HAP-1 (cell line): ENCODE results near the gene EVC2.

Experiments used
- DNase-seq, 2 experiments: peaks; one replicate each; pipeline ENCODE4 v3.0.0-alpha.2; 2016 to 2020; ENCODE audit warnings: low spot score in 2 of 2
- H3K27me3 ChIP-seq: fragments of 250-450 bp; sonication (Bioruptor Pico); 2 replicates; pipeline ENCODE4 v1.5.1; 2020; ENCODE audit warnings: low read depth, mild to moderate bottlenecking, moderate library complexity
- H3K36me3 ChIP-seq: fragments of 250-450 bp; sonication (Bioruptor Pico); replicated peaks from 2 replicates; pipeline ENCODE4 v1.5.1; 2020; ENCODE audit warnings: mild to moderate bottlenecking
- H3K4me1 ChIP-seq: fragments of 250-450 bp; sonication (Bioruptor Pico); 2 replicates; pipeline ENCODE4 v1.5.1; 2020; ENCODE audit warnings: mild to moderate bottlenecking
- H3K4me3 ChIP-seq: fragments of 250-450 bp; sonication (Bioruptor Pico); 2 replicates; pipeline ENCODE4 v1.5.1; 2020; ENCODE audit warnings: mild to moderate bottlenecking, moderate library complexity
- H3K9me3 ChIP-seq: fragments of 250-450 bp; sonication (Bioruptor Pico); 2 replicates; pipeline ENCODE4 v1.5.1; 2020; ENCODE audit warnings: mild to moderate bottlenecking, moderate library complexity
- in situ Hi-C: fragments of 300-500 bp; cut with MboI; formaldehyde crosslinking; loops from 3 replicates; pipeline ENCODE4 v1.14.3; 2020; ENCODE audit warnings: low sequenced_read_pairs, inconsistent platforms, mixed read lengths

The EVC2 gene

DNA sequence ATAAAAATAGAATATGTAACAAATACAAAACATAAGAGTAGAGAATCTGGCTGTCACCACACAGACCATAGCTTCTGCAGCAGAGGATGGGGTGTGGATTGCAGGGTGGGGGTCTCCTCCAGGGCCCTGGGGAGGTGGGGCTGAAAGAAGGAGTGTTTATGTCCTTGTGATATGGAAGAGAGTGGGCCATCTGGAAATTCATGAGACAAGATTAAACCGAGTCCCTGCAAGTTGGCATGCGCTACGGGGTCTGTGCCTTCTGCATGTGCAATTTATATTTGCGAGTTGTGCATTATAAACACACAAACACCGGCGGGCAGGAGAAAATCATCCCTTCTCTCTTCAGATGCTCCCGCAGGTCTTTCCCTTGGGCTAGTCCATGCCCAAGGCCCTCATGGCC lies 145.9 kb downstream of the EVC2 start:
- Histone ChIP-seq H3K4me1 (no peaks in the 10 kb centered on the region), H3K9me3 (no peaks in the 10 kb centered on the region), H3K4me3 (no peak overlapping the region), H3K27me3 (no peaks in the 10 kb centered on the region), H3K36me3 (no peaks in the 10 kb centered on the region)
- in situ Hi-C loops = no loop called here
- DNase-seq = no peak

DNA sequence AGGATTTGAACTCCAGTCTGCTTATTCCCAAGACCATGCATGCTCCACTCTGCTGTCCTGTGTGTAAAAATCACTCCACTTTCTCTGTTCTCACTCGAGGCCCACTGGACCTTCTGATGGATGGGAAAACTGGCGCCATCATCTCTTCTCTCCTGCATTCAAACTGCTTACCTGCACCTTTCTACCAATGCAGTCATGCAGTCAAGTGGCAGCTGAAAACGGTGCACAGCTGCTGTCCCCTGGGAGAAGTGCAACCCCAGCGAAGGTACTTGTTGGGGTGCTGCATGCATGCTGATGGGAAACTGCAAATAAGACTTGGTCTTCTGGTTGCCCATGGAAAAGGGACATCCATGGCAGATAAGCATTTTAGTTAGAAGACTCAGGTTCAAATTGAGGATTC lies 147.1 kb downstream of the EVC2 start:
- Histone ChIP-seq H3K27me3 (no peaks in the 10 kb centered on the region; the same call in 1 of the 2 replicates), H3K9me3 (no peaks in the 10 kb centered on the region), H3K4me3 (no peak overlapping the region), H3K36me3 (no peaks in the 10 kb centered on the region), H3K4me1 (no peaks in the 10 kb centered on the region)
- no peak for DNase-seq
- in situ Hi-C loops = no loop called here

DNA sequence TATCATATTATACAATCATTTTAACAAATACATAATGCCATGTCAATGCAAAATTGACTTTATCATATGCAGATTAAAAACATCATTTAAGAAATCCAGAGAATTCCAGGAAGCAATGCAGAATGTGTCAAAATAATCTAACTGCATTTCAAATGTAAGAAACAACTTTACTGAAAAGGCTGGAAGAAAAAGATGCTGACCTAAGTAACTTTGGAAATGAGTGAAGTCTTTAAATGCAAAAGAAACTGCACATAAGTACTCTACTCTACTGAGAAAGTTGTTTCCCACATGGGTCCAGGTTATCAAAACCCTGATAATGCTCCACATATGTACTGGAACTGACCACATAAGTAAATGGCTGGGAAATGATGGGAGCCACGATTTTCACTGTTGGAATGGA lies 149.9 kb downstream of the EVC2 start:
- Histone ChIP-seq H3K27me3 (no peaks in the 10 kb centered on the region; the same call in 1 of the 2 replicates), H3K4me1 (no peaks in the 10 kb centered on the region), H3K4me3 (no peak overlapping the region), H3K36me3 (no peaks in the 10 kb centered on the region), H3K9me3 (no peaks in the 10 kb centered on the region)
- in situ Hi-C loops = no loop called here
- no peak for DNase-seq

DNA sequence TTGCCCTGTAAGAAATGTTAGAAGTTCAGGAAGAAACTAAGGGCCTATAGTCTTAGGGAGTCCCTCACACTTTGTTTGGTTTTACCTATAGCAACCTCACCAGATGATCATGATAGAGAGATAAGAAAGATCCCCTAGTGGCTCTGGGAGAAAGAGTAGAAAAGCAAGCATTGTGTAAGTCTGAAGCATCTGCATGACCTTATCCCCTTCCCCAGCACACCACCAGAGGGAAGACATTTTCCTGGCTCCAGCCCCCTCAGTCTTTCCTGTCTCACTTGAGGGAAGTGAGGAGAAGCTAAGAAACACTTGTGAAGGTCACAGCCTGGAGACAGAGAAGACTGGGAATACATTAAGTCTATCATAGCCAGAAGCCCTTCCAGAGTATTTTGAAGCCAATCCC lies 154.0 kb downstream of the EVC2 start:
- Histone ChIP-seq H3K36me3 (no peaks in the 10 kb centered on the region), H3K27me3 (no peaks in the 10 kb centered on the region; the same call in 1 of the 2 replicates), H3K9me3 (no peaks in the 10 kb centered on the region), H3K4me3 (no peak overlapping the region), H3K4me1 (no peaks in the 10 kb centered on the region)
- DNase-seq = no peak
- in situ Hi-C loops = no loop called here

DNA sequence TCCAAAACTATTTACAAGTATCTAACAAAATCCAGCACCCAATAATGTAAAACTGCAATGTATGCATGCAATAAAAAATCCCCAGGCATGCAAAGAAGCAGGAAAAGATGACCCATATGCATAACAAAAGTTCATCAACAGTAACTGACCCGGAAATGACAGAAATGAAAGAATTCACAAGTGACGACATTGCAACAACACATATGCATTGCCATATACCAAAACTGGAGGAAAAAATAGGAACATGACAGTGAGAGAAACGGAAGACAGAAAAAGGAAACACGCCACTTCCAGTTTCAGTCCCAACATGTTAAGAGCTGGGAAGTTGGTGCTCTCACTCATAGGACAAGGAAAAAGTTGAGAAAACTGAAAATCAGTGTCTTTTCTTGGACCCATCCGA lies 154.6 kb downstream of the EVC2 start:
- H3K4me1 ChIP-seq = no peaks in the 10 kb centered on the region
- in situ Hi-C loops = no loop called here
- H3K9me3 ChIP-seq = no peaks in the 10 kb centered on the region
- DNase-seq = no peak
- no peaks in the 10 kb centered on the region for H3K36me3 ChIP-seq
- no peak overlapping the region for H3K4me3 ChIP-seq
- no peaks in the 10 kb centered on the region; the same call in 1 of the 2 replicates for H3K27me3 ChIP-seq

DNA sequence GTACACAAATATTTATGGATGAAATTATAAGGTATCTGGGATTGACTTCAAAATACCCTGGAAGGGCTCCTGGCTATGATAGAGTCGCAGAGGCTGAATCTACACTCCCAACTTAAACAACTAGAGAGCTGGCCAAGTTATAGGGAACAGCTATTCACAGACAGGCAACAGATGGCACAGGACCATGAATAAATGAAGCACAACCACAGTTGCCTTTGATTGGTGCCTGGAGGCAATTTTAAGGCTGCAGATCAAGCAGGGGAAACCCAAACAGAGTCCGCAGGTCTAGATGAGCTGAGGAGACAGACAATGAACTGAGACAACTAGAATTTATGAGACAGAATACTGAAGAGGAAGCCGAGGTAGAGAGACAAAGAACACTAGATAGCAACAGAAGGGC lies 155.9 kb downstream of the EVC2 start:
- H3K9me3 ChIP-seq = no peaks in the 10 kb centered on the region
- H3K27me3 ChIP-seq = no peaks in the 10 kb centered on the region; the same call in 1 of the 2 replicates
- H3K4me3 ChIP-seq = no peak overlapping the region
- in situ Hi-C loops = no loop called here
- no peak for DNase-seq
- H3K36me3 ChIP-seq = no peaks in the 10 kb centered on the region
- H3K4me1 ChIP-seq = no peaks in the 10 kb centered on the region

DNA sequence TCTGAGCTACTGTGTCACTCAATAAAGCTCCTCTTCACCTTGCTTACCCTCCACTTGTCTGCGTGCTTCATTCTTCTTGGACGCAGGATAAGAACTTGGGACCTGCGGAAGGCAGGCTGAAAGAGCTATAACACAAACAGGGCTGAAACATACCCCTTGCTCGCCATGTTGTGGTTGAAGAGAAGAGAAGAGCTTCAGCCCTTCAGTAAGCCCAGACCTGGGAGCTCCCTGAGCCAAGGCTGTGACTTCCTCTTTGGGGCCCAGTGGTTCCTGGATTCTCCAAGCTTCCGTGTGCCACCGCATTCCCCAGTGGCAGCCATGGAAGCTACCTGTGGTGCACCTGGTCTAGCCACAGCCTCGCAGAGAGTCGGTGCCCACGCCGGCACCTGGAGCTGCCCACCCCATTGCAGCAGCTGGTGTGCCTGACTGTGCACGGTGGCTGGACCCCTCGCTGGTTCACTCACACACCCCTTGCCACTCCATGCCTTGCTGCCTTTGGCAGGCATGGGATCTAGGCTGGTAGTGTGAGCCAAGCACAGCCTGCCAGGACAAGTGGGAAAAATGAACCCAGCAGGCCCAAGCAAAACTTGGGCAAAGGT lies 160.6 kb downstream of the EVC2 start:
- H3K4me1 ChIP-seq = no peaks in the 10 kb centered on the region
- no peaks in the 10 kb centered on the region; the same call in 1 of the 2 replicates for H3K9me3 ChIP-seq
- DNase-seq = no peak
- no peaks in the 10 kb centered on the region for H3K27me3 ChIP-seq
- H3K36me3 ChIP-seq = no peaks in the 10 kb centered on the region
- in situ Hi-C loops = no loop called here
- no peak overlapping the region for H3K4me3 ChIP-seq

DNA sequence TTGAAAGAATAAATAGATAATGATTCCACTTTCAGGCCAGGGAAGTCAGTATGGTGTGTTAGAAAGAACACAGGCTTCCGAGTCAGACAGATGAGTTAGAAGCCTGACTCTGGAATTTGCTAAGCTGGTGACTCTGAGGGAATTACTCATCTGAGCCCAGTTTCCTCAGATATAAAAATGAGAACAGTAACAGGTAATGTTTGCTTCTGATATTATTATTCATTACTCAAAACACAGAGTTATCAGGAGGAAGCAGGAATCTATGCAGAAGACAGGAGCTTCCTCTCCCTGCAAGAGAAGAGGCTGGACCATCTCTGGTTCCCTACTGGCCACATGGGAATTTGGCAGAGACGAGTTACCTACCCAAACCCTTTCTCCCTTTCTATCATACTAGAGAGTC lies 163.1 kb downstream of the EVC2 start:
- no peaks in the 10 kb centered on the region for H3K4me1 ChIP-seq
- no peaks in the 10 kb centered on the region; the same call in 1 of the 2 replicates for H3K9me3 ChIP-seq
- no peak overlapping the region for H3K4me3 ChIP-seq
- in situ Hi-C loops = no loop called here
- no peak for DNase-seq
- H3K36me3 ChIP-seq = no peaks in the 10 kb centered on the region
- no peaks in the 10 kb centered on the region for H3K27me3 ChIP-seq

DNA sequence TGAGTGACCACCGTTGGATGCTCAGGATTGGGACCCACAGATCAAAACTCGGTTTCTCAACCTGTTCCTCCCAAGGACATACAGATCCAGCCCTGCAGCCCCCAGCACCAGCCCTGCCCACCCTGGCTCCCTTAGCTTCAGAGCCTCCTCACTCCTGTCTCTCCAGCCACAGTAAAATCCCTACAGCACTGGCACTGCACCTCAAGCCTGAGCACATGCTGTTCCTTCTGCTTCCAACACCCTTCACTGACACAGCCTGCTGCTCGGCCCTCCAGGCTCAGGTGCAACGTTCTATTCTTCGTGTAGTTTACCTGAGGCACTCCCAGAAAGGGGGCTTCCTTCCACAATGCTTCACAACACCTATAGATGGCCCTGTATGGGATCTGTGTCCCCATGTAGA lies 163.6 kb downstream of the EVC2 start:
- in situ Hi-C loops = no loop called here

DNA sequence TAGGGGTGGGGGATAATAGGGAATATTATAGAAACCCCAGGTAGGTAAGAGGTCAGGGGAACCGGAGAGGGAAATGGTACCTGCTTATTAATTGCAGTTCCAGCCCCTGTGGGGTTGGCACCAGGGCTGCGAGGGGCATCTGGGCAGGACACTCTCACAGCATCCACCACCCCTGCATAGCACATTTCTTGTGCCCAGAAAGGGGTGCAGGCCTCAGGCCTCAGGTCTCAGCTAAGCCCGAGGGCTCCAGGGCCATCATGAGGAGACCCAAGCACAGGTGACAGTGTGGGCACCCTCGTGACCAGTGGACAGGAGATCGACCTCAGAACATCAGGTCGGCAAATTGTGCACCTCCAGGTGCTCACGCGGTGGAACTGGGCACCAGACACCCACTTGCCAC lies 164.7 kb downstream of the EVC2 start:
- no peaks in the 10 kb centered on the region for H3K4me1 ChIP-seq
- H3K27me3 ChIP-seq = no peaks in the 10 kb centered on the region
- DNase-seq = no peak
- H3K4me3 ChIP-seq = no peak overlapping the region
- no peaks in the 10 kb centered on the region; the same call in 1 of the 2 replicates for H3K9me3 ChIP-seq
- in situ Hi-C loops = no loop called here
- no peaks in the 10 kb centered on the region for H3K36me3 ChIP-seq

More for the DNA sequence above, 163.6 kb downstream of the EVC2 start:
- H3K27me3 ChIP-seq = no peaks in the 10 kb centered on the region
- no peaks in the 10 kb centered on the region for H3K36me3 ChIP-seq
- H3K9me3 ChIP-seq = no peaks in the 10 kb centered on the region; the same call in 1 of the 2 replicates
- no peak overlapping the region for H3K4me3 ChIP-seq
- no peak for DNase-seq
- H3K4me1 ChIP-seq = no peaks in the 10 kb centered on the region

DNA sequence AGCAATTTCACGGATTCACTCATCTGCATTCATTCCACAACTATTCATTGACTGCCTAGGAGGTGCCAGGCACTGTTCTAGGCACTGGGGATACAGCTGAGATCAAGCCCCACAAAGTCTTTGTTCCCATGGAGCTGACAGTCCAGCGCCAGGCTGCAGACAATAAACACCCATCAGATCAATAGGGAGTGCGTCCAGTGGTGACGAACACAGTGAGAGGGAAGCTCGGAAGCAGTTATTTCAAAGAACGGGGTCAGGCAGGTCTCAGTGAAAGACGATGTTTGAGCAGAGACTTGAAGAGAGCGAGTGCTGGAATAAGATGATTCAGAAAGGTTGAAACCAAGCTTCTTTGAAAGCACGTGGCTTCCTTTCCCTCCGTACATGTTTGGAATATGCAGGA lies 167.2 kb downstream of the EVC2 start:
- no peaks in the 10 kb centered on the region for H3K36me3 ChIP-seq
- no peaks in the 10 kb centered on the region for H3K27me3 ChIP-seq
- no peak overlapping the region for H3K4me3 ChIP-seq
- in situ Hi-C loops = no loop called here
- no peaks in the 10 kb centered on the region for H3K9me3 ChIP-seq
- no peak for DNase-seq
- no peaks in the 10 kb centered on the region for H3K4me1 ChIP-seq

DNA sequence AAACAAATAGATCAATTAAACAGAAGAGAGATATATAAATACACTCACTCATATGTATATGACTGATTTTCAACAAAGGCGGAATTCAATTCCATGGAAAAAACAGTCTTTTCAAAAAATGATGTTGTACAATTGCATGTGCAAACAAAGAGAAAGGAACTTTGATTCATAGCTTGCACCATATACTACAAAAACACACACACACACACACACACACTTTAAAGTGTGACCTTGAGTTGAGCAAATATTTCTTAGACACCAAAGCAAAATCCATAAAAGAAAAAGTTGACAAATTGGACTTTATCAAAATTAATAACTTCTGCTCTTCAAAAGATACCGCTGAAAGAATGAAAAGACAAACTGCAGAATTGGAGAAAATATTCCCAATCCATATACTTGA lies 168.8 kb downstream of the EVC2 start:
- in situ Hi-C loops = no loop called here
- no peak for DNase-seq
- Histone ChIP-seq H3K4me3 (no peak overlapping the region), H3K36me3 (no peaks in the 10 kb centered on the region), H3K4me1 (no peaks in the 10 kb centered on the region), H3K9me3 (no peaks in the 10 kb centered on the region), H3K27me3 (no peaks in the 10 kb centered on the region)

DNA sequence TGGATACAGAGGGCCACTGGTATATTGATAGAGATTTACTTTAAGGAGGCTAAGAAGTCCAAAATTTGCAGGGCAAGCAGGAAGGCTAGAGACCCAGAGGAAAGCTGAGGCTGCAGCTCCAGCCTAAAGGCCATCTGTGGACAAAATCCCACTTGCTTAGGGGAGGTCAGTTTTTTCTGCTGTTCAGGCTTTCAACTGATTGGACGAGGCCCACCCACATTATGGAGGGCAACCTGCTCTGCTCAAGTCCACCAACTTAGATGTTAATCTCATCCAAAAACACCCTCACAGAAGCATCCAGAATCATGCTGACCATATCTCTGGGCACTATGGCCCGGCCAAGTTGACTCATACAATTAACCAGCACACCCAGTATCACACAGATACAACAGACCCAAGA lies 176.3 kb downstream of the EVC2 start:
- no peak for DNase-seq
- Histone ChIP-seq H3K9me3 (no peaks in the 10 kb centered on the region), H3K27me3 (no peaks in the 10 kb centered on the region), H3K4me1 (no peaks in the 10 kb centered on the region), H3K4me3 (no peak overlapping the region), H3K36me3 (no peaks in the 10 kb centered on the region)
- in situ Hi-C loops = no loop called here

DNA sequence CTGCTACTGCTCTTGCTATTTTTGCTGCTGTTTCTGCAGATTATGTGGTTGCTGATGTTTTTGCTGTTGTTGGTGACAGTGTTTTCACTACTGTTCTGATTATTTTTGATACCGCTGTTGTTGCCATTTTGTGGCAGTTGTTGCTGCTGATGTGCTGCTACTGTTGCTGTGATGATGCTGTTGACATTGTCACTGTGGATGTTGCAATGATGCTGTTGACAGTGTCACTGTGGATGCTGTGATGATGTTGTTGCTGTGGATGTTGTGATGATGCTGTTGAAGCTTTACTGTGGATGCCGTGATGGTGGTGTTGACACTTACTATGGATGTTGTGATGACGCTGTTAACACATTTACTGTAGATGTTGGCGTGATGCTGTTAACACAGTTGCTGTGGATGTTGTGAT lies 180.3 kb downstream of the EVC2 start:
- H3K4me3 ChIP-seq = no peak overlapping the region
- no peaks in the 10 kb centered on the region for H3K9me3 ChIP-seq
- no peak for DNase-seq
- no peaks in the 10 kb centered on the region for H3K36me3 ChIP-seq
- H3K27me3 ChIP-seq = no peaks in the 10 kb centered on the region
- H3K4me1 ChIP-seq = no peaks in the 10 kb centered on the region
- in situ Hi-C loops = no loop called here

DNA sequence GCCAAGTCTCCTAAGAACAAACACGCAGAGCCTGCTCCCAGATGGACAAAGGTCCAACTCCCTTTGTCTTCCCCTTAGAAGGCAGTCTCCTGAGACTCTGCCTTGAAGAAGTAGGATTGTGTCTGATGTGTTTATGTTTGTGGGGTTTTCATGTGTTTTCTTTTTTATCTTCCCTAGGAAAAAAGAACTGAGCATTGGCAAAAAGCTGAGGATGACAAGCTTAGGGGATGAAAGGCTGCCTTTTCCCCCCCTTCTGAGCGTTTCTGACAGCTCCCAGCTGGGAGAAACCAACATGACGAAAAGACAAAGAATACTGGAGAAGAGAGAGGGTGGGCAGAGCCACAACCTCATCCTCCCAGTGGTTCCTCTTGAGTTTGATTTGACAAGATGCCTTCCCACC lies 181.1 kb downstream of the EVC2 start:
- no peaks in the 10 kb centered on the region for H3K9me3 ChIP-seq
- no peaks in the 10 kb centered on the region for H3K4me1 ChIP-seq
- DNase-seq = no peak
- in situ Hi-C loops = no loop called here
- no peaks in the 10 kb centered on the region for H3K36me3 ChIP-seq
- no peaks in the 10 kb centered on the region for H3K27me3 ChIP-seq
- H3K4me3 ChIP-seq = no peak overlapping the region
